ENCODE data around the gene XRCC1. TPM values are rescaled to one million over a fixed set of nuclear protein-coding genes. Genes with fewer than 3 reads are reported as not detected.

Gene XRCC1
- total and polyA plus RNA-seq, 4 experiments from 2014 or later, result 16.3 to 41.0 (median 31.2) TPM

GRCh38 chr19:43511324-43511723 lies 64.0 kb downstream of the XRCC1 start:
- intact Hi-C loops (cut with micrococcal nuclease), result no loop called here
- Mint-ChIP-seq H3K9me3 (peaks cover 0 to 2% (median 0%) of the 10 kb centered on the region in 8 donors), H3K36me3 (peaks cover 21 to 37% of the 10 kb centered on the region in 2 donors), H3K27me3 (no peaks in the 10 kb centered on the region), H3K27ac (peak overlapping the region in 2 of 7 donors; percentile 14 to 68), H3K4me1 (peaks cover under 1 to 4% (median 2%) of the 10 kb centered on the region in 4 donors), H3K4me3 (no peak overlapping the region)
- ChIA-PET POLR2A (ENCODE audit: partially characterized antibody) (no interaction called here), CTCF (ENCODE audit: partially characterized antibody) (interaction anchor here (1.5 to 2.3 kb wide), 2 partner anchors 8 to 66 kb away, joined by 4 to 11 read pairs; no protein-coding TSS in a partner anchor)
- DNase-seq, result no peak
- H3K27me3 ChIP-seq (ENCODE audit: insufficient read depth, low read length), result no peaks in the 10 kb centered on the region
- no peak overlapping the region for H3K27ac ChIP-seq (ENCODE audit: low read depth, low read length)
- no peak overlapping the region for H3K4me3 ChIP-seq (ENCODE audit: low read length in 2 of 2)
- H3K9me3 ChIP-seq (ENCODE audit: control insufficient read depth in 1 of 2, low read length in 2 of 2), result no peaks in the 10 kb centered on the region
- peaks cover 24% of the 10 kb centered on the region for H3K36me3 ChIP-seq (ENCODE audit: insufficient read depth, low read length)
- no peaks in the 10 kb centered on the region for H3K4me1 ChIP-seq (ENCODE audit: insufficient read depth, low read length)

- Histone ChIP-seq H3K9me3 (ENCODE audit: control insufficient read depth in 1 of 2, low read length in 2 of 2) (no peaks in the 10 kb centered on the region), H3K27ac (ENCODE audit: low read depth, low read length) (no peak overlapping the region), H3K36me3 (ENCODE audit: insufficient read depth, low read length) (peaks cover 24% of the 10 kb centered on the region), H3K4me3 (ENCODE audit: low read length in 2 of 2) (no peak overlapping the region), H3K27me3 (ENCODE audit: insufficient read depth, low read length) (no peaks in the 10 kb centered on the region), H3K4me1 (ENCODE audit: insufficient read depth, low read length) (peaks cover 4% of the 10 kb centered on the region)
- POLR2A ChIA-PET (ENCODE audit: partially characterized antibody), result interaction anchor here (1.7 kb wide), 1 partner anchor 47 kb away, joined by 6 read pairs; no protein-coding TSS in a partner anchor
- DNase-seq, result no peak
- Mint-ChIP-seq H3K27me3 (no peaks in the 10 kb centered on the region), H3K27ac (peak overlapping the region in 1 of 7 donors; percentile 68), H3K4me3 (no peak overlapping the region), H3K36me3 (peaks cover 21 to 40% of the 10 kb centered on the region in 2 donors), H3K4me1 (peaks cover 4 to 9% (median 5%) of the 10 kb centered on the region in 4 donors), H3K9me3 (peaks cover 0 to 2% (median 0%) of the 10 kb centered on the region in 8 donors)
- intact Hi-C loops (cut with micrococcal nuclease), result no loop called here
- CTCF ChIA-PET (ENCODE audit: partially characterized antibody), result interaction anchor here (0.5 to 2.3 kb wide), 5 partner anchors 9 to 70 kb away, joined by 4 to 11 read pairs (median 4); no protein-coding TSS in a partner anchor
Measured at GRCh38 chr19:43510713-43511112, 64.6 kb downstream of the XRCC1 start.

- Histone ChIP-seq H3K27me3 (ENCODE audit: insufficient read depth, low read length) (no peaks in the 10 kb centered on the region), H3K9me3 (ENCODE audit: control insufficient read depth in 1 of 2, low read length in 2 of 2) (no peaks in the 10 kb centered on the region), H3K4me3 (ENCODE audit: low read length in 2 of 2) (no peak overlapping the region), H3K36me3 (ENCODE audit: insufficient read depth, low read length) (peaks cover 24% of the 10 kb centered on the region), H3K27ac (ENCODE audit: low read depth, low read length) (no peak overlapping the region), H3K4me1 (ENCODE audit: insufficient read depth, low read length) (peaks cover 20% of the 10 kb centered on the region)
- Mint-ChIP-seq H3K27me3 (no peaks in the 10 kb centered on the region), H3K4me3 (no peak overlapping the region), H3K4me1 (peaks cover 15 to 33% (median 23%) of the 10 kb centered on the region in 4 donors), H3K36me3 (peaks cover 24 to 53% of the 10 kb centered on the region in 2 donors), H3K9me3 (peaks cover 0 to 2% (median 0%) of the 10 kb centered on the region in 8 donors), H3K27ac (peak overlapping the region in 6 of 7 donors; percentile 61 to 90 (median 74))
- no peak for DNase-seq
- ChIA-PET CTCF (ENCODE audit: partially characterized antibody) (interaction anchor here (0.7 to 1.6 kb wide), 3 partner anchors 12 to 61 kb away, joined by 5 read pairs; no protein-coding TSS in a partner anchor), POLR2A (ENCODE audit: partially characterized antibody) (interaction anchor here (1.1 to 1.4 kb wide), 2 partner anchors 25 to 45 kb away, joined by 4 to 5 read pairs; partner anchors contain the start of gene ZNF575)
- intact Hi-C loops (cut with micrococcal nuclease), result no loop called here
Measured at GRCh38 chr19:43507880-43508279, 67.4 kb downstream of the XRCC1 start.

DNA sequence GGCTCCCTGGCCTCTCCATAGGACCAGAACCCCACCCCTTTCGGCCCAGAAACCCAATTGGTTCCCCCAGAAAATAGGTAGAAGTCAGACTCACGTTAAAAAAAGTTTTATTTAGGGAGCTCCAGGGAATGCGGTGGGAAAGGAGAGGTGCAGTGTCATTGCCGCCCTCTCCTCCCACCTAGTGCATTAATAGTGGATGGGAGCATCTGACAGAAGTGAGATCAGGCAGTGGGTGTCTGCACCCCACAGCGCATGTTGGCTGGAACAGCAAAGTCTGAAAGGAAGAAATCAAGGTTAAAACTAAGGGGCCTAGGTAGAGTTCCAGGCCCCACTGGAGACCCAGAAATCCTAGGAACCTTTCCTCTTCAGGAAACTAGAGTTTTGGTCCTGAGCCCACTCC lies 68.7 kb downstream of the XRCC1 start:
- H3K36me3 Mint-ChIP-seq, result peaks cover 26 to 46% of the 10 kb centered on the region in 2 donors
- intact Hi-C loops (cut with micrococcal nuclease), result no loop called here
- CTCF ChIA-PET (ENCODE audit: partially characterized antibody), result interaction anchor here (0.6 to 3.9 kb wide), 3 partner anchors 13 to 60 kb away, joined by 3 to 34 read pairs (median 25); no protein-coding TSS in a partner anchor
- H3K27me3 ChIP-seq (ENCODE audit: insufficient read depth, low read length), result no peaks in the 10 kb centered on the region
- no peaks in the 10 kb centered on the region for H3K27me3 Mint-ChIP-seq
- peaks cover 17 to 43% (median 29%) of the 10 kb centered on the region in 4 donors for H3K4me1 Mint-ChIP-seq
- H3K9me3 Mint-ChIP-seq, result peaks cover 0 to 2% (median 0%) of the 10 kb centered on the region in 8 donors
- POLR2A ChIA-PET (ENCODE audit: partially characterized antibody), result interaction anchor here (4.7 kb wide), 1 partner anchor 42 kb away, joined by 107 read pairs; the partner anchor contains the start of gene LYPD3
- H3K36me3 ChIP-seq (ENCODE audit: insufficient read depth, low read length), result peaks cover 24% of the 10 kb centered on the region
- peaks cover 22% of the 10 kb centered on the region for H3K4me1 ChIP-seq (ENCODE audit: insufficient read depth, low read length)
- H3K9me3 ChIP-seq (ENCODE audit: control insufficient read depth in 1 of 2, low read length in 2 of 2), result no peaks in the 10 kb centered on the region
- H3K4me3 ChIP-seq (ENCODE audit: low read length in 2 of 2), result no peak overlapping the region
- H3K27ac Mint-ChIP-seq, result peak overlapping the region; percentile 50 to 98 (median 67)
- H3K27ac ChIP-seq (ENCODE audit: low read depth, low read length), result no peak overlapping the region
- H3K4me3 Mint-ChIP-seq, result peak overlapping the region in 1 of 8 donors; percentile 10
- DNase-seq, result no peak

DNA sequence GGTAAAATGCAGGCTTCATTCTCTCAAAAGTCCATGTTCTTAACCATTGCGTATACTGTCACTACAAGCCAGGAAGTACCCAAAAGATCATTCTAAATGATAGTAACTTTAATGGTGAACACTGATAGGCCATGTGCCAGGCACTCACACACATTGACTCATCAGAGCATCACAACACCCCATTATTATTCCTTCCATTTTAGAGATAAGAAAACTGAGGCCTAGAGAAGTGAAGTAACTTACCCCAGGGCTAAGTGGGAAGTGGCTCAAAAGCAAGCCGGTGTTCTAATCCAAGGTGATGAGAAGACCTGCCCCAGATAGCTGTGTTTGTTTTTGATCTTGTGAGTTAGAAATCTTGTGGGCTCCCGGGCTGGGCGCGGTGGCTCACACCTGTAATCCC lies 69.4 kb downstream of the XRCC1 start:
- H3K9me3 Mint-ChIP-seq, result peaks cover 0 to 2% (median 0%) of the 10 kb centered on the region in 8 donors
- Histone ChIP-seq H3K4me1 (ENCODE audit: insufficient read depth, low read length) (peaks cover 22% of the 10 kb centered on the region), H3K4me3 (ENCODE audit: low read length in 2 of 2) (no peak overlapping the region), H3K9me3 (ENCODE audit: control insufficient read depth in 1 of 2, low read length in 2 of 2) (no peaks in the 10 kb centered on the region), H3K27ac (ENCODE audit: low read depth, low read length) (peak overlapping the region; percentile 89), H3K36me3 (ENCODE audit: insufficient read depth, low read length) (peaks cover 19% of the 10 kb centered on the region), H3K27me3 (ENCODE audit: insufficient read depth, low read length) (no peaks in the 10 kb centered on the region)
- H3K36me3 Mint-ChIP-seq, result peaks cover 23 to 40% of the 10 kb centered on the region in 2 donors
- ChIA-PET POLR2A (ENCODE audit: partially characterized antibody) (interaction anchor here (2.4 to 4.7 kb wide), 4 partner anchors 41 to 66 kb away, joined by 10 to 107 read pairs (median 20); partner anchors contain the start of gene LYPD3), CTCF (ENCODE audit: partially characterized antibody) (interaction anchor here (0.6 to 3.9 kb wide), 4 partner anchors 13 to 88 kb away, joined by 3 to 34 read pairs (median 16); no protein-coding TSS in a partner anchor)
- H3K4me1 Mint-ChIP-seq, result peaks cover 17 to 45% (median 30%) of the 10 kb centered on the region in 4 donors
- H3K4me3 Mint-ChIP-seq, result peak overlapping the region in 7 of 8 donors; percentile 29 to 77 (median 54)
- no peak for DNase-seq
- intact Hi-C loops (cut with micrococcal nuclease), result loop anchor here (2.0 kb wide), 2 partner anchors 13 to 27 kb away; partner anchors contain the start of gene ZNF575
- no peaks in the 10 kb centered on the region for H3K27me3 Mint-ChIP-seq
- peak overlapping the region; percentile 85 to 98 (median 91) for H3K27ac Mint-ChIP-seq

DNA sequence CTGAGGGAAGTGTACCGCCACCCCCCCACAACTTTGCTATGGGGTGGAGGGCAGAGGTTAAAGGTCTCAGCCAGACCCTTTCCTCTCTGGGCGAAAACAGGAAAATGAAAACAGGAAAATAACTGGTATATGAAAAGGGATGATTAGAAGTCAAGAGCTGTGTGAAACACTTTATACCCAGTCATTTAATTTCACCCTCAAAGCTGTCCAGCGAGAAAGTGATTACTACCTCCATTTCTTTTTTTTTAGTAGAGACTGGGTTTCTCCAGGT lies 70.2 kb downstream of the XRCC1 start:
- no peaks in the 10 kb centered on the region for H3K9me3 ChIP-seq (ENCODE audit: control insufficient read depth in 1 of 2, low read length in 2 of 2)
- H3K27ac ChIP-seq (ENCODE audit: low read depth, low read length), result peak overlapping the region; percentile 89
- ChIA-PET CTCF (ENCODE audit: partially characterized antibody) (interaction anchor here (0.6 to 3.9 kb wide), 9 partner anchors 8 to 114 kb away, joined by 3 to 34 read pairs (median 5); partner anchors contain the start of gene LYPD3), POLR2A (ENCODE audit: partially characterized antibody) (interaction anchor here (0.7 to 4.7 kb wide), 21 partner anchors 10 to 163 kb away, joined by 3 to 107 read pairs (median 8); partner anchors contain the start of genes LYPD3 and ZNF575)
- no peaks in the 10 kb centered on the region for H3K27me3 ChIP-seq (ENCODE audit: insufficient read depth, low read length)
- intact Hi-C loops (cut with micrococcal nuclease), result loop anchor here (2.0 kb wide), 2 partner anchors 14 to 28 kb away; partner anchors contain the start of gene ZNF575
- Mint-ChIP-seq H3K9me3 (peaks cover 0 to 2% (median 0%) of the 10 kb centered on the region in 8 donors), H3K36me3 (peaks cover 20 to 37% of the 10 kb centered on the region in 2 donors), H3K27ac (peak overlapping the region; percentile 87 to 99 (median 93)), H3K27me3 (no peaks in the 10 kb centered on the region), H3K4me3 (peak overlapping the region; percentile 4 to 74 (median 53)), H3K4me1 (peaks cover 17 to 47% (median 31%) of the 10 kb centered on the region in 4 donors)
- peaks cover 16% of the 10 kb centered on the region for H3K36me3 ChIP-seq (ENCODE audit: insufficient read depth, low read length)
- no peak overlapping the region for H3K4me3 ChIP-seq (ENCODE audit: low read length in 2 of 2)
- DNase-seq, result no peak
- H3K4me1 ChIP-seq (ENCODE audit: insufficient read depth, low read length), result peaks cover 22% of the 10 kb centered on the region

Data from CD4-positive, alpha-beta memory T cell (primary cell).